ENCODE measurements around the gene TMC7.
"Not testable (repeated sequence)": the region's sequence is repeated elsewhere in the genome, so short reads cannot be mapped to it uniquely, and the experiment has no call there.

The TMC7 gene

GRCh38 chr16:18983565-18984434, at the start of gene TMC7:
TSS of gene TMC7 (plus strand) at chr16:18983934. CDS start at chr16:18984064, 130 bp downstream.
- DNase-seq (ENCODE audit: low read depth in 1 of 2, low spot score in 1 of 2) = no peak

- DNase-seq (ENCODE audit: low read depth in 1 of 2, low spot score in 1 of 2) = no peak
Observed at GRCh38 chr16:18936727-18937340, 46.9 kb upstream of the TMC7 start.

GRCh38 chr16:18937390-18937789, 46.3 kb upstream of the TMC7 start:
- DNase-seq (ENCODE audit: low read depth in 1 of 2, low spot score in 1 of 2) = no peak

DNA sequence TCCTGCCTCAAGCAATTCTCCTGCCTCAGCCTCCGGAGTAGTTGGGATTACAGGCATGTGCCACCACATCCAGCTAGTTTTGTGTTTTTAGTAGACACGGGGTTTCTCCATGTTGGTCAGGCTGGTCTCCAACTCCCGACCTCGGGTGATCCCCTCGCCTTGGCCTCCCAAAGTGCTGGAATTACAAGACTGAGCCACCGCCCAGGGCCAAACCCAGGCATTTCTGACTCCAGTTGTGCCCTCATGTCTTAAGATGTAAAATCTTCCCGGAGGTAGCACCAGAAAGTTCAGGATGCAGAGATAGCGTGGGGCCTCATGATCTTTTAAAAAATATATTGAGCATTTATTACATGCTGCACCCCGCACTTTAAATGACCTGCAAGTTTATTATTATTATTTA, 44.7 kb upstream of the TMC7 start:
- DNase-seq (ENCODE audit: low read depth in 1 of 2, low spot score in 1 of 2) = no peak

DNA sequence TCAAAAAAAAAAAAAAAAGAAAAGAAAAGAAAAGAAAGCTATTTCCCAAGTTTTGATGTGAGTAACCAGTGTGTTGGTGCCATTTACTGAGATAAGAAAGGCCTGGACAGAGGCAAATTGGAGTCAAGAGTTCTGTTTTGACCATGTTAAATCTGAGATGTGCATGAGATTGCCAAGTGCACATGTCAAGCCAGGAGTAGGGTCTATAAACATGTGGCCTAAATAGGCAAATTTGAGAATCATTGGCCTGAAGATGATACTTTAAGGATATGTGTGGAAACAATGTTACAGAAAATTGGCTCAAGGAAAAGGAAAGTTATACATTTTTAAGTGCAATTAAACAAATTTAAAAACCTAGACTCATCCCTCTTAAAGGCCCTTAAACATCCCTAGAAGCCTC, 42.3 kb upstream of the TMC7 start:
- no peak for DNase-seq (ENCODE audit: low read depth in 1 of 2, low spot score in 1 of 2)

GRCh38 chr16:18942061-18942460, 41.7 kb upstream of the TMC7 start:
- no peak for DNase-seq (ENCODE audit: low read depth in 1 of 2, low spot score in 1 of 2)

GRCh38 chr16:18943414-18943813, 40.3 kb upstream of the TMC7 start:
- no peak for DNase-seq (ENCODE audit: low read depth in 1 of 2, low spot score in 1 of 2)

DNA sequence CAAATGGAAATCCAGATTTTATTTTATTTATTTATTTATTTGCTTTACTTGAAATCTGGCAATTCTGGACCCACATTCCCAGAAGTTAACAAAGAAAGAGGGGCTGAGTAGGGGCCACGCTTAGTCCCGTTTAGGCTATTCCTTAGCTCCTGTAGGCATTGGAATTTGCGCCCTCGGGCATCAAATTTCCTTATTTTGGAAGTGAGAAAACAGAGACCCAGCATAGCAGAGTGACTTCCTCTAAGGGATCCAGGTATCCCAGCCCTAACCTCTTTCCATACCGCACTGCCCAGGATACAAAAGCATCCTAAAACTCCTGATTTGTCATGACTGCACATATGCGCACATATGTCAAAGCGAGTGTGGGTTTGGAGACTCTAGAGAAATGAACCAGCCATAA, 38.5 kb upstream of the TMC7 start:
- DNase-seq (ENCODE audit: low read depth in 1 of 2, low spot score in 1 of 2) = no peak

GRCh38 chr16:18948372-18949020, 35.2 kb upstream of the TMC7 start:
- no peak for DNase-seq (ENCODE audit: low read depth in 1 of 2, low spot score in 1 of 2)

DNA sequence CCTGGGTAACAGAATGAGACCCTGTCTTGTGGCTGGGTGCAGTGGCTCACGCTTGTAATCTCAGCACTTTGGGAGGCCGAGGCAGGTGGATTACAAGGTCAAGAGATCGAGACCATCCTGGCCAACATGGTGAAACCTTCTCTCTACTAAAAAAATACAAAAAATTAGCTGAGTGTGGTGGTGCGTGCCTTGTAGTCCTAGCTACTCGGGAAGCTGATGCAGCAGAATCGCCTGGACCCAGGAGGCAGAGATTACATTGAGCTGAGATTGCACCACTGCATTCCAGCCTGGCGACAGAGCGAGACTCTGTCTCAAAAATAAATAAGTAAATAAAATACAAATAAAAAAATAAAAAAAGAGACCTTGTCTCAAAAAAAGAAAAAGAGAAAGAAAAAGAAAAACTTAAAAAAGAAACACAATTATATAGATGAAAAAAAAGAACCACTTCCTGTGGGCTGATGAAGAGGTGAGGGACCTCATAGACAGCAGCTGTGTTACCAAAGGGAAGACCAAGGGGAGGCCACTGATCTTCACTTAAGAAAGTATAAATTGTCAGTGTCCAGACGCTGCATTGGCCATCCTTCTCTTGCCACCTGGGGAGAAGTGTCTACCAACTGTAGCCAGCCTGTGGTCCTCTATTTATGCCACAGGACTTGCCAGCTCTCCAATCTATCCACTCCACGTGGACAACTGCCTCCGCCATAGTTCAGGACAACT, 33.1 kb upstream of the TMC7 start:
- DNase-seq (ENCODE audit: low read depth in 1 of 2, low spot score in 1 of 2) = no peak

DNA sequence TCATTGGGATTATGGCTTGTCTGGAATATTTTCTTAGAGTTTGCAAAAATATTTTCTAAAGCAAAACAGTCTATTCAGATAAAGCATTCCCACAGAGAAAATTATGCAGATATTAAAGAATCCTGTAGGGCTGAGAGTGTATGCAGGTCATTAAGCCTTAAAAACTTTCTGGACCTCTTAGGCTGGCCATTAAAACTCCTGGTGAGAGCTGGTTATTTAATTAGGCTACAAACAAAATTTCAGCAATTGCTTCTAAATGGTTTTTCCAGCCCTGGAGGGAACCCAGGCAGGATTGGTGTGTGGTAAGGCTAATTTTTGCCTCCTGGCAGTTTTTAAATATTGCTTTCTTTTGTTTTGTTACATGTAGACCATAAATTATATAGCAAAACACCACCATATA, 30.2 kb upstream of the TMC7 start:
- no peak for DNase-seq (ENCODE audit: low read depth in 1 of 2, low spot score in 1 of 2)

GRCh38 chr16:18955874-18956580, 27.7 kb upstream of the TMC7 start:
- not testable (repeated sequence) for DNase-seq (ENCODE audit: low read depth in 1 of 2, low spot score in 1 of 2)

- DNase-seq (ENCODE audit: low read depth in 1 of 2, low spot score in 1 of 2) = not testable (repeated sequence)
Observed at GRCh38 chr16:18956658-18957241, 27.0 kb upstream of the TMC7 start.

DNA sequence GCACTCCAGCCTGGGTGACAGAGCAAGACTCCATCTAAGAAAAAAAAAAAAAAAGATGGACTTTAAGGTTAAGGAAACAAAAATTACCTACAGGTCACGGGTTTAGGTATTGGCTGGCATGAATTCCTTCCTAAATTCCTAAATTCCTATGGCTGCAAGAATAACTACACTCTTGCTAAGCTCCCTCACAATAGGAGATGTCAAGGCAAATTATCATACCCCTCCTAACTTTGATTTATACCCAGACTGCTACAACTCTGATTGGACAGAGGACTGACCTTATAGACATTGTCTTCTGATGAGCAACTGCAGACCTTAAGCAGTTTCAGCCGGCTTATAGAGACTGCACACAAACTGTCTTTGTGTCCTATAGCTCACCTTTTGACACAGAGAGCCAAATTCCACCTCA, 25.1 kb upstream of the TMC7 start:
- DNase-seq (ENCODE audit: low read depth in 1 of 2, low spot score in 1 of 2) = no peak

DNA sequence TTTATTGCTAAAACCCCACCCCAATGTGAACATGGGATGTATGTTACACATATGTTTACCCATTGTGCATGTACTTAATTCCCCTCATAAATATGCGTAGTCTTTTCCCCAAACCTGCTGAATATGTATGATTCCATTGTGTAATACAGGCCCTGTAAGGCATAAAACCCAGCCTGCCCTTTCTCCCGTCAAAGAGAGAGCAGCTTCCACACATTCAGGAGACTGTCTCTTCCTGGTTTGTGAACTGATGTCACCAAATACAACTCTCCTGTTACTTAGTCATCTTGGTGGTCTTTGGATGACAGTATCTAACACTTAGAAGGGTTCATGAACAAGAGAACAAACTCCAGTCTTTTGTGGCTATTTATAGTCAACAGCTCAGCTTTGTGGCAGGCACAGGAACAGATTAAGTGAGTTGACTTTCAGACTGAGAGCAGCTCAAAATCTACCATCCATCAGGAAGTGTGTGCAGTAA, 24.7 kb upstream of the TMC7 start:
- no peak for DNase-seq (ENCODE audit: low read depth in 1 of 2, low spot score in 1 of 2)

DNA sequence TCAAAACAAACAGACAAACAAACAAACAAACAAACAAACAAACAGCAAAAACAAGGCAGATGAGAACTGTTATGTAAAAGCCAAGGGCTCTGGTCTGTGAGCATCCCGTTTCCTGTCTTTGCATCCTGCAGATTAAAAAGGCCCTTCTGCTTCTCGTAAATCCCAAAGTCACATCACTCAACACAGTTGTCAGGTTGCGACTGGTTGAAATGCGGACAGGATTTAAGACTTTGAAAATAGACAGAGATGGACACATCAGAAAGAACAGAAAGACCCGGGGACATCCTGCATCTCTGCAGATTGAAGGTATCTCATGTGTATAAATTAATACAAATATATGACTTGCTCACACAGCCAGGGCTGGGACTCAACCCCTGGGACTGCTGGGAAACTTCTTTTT, 18.2 kb upstream of the TMC7 start:
- DNase-seq (ENCODE audit: low read depth in 1 of 2, low spot score in 1 of 2) = no peak

GRCh38 chr16:18966791-18967190, 16.9 kb upstream of the TMC7 start:
- no peak for DNase-seq (ENCODE audit: low read depth in 1 of 2, low spot score in 1 of 2)

GRCh38 chr16:18969050-18969854, 14.5 kb upstream of the TMC7 start:
- DNase-seq (ENCODE audit: low read depth in 1 of 2, low spot score in 1 of 2) = peak; percentile 64 to 73

DNA sequence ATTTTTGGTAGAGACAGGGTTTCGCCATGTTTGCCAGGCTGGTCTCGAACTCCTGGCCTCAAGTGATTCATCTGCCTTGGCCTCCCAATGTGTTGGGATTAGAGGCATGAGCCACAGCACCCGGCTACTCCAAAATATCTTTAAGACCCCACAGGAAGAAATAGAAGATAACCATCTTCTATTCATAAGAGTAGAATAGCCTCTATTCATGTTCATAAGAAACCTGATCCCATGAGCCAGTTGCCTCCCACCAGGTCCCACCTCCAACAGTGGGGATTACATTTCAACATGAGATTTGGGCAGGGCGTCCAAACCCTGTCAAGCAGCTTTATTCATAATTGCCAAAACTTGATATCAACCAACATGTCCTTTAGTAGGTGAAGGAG, 13.9 kb upstream of the TMC7 start:
- DNase-seq (ENCODE audit: low read depth in 1 of 2, low spot score in 1 of 2) = no peak

- DNase-seq (ENCODE audit: low read depth in 1 of 2, low spot score in 1 of 2) = no peak
Observed at GRCh38 chr16:18975109-18975508, 8.6 kb upstream of the TMC7 start.
